ENCODE data around the gene TBC1D7.
A peak's percentile ranks its signal among the peaks of the same experiment; 100 is the strongest.

The TBC1D7 gene

DNA sequence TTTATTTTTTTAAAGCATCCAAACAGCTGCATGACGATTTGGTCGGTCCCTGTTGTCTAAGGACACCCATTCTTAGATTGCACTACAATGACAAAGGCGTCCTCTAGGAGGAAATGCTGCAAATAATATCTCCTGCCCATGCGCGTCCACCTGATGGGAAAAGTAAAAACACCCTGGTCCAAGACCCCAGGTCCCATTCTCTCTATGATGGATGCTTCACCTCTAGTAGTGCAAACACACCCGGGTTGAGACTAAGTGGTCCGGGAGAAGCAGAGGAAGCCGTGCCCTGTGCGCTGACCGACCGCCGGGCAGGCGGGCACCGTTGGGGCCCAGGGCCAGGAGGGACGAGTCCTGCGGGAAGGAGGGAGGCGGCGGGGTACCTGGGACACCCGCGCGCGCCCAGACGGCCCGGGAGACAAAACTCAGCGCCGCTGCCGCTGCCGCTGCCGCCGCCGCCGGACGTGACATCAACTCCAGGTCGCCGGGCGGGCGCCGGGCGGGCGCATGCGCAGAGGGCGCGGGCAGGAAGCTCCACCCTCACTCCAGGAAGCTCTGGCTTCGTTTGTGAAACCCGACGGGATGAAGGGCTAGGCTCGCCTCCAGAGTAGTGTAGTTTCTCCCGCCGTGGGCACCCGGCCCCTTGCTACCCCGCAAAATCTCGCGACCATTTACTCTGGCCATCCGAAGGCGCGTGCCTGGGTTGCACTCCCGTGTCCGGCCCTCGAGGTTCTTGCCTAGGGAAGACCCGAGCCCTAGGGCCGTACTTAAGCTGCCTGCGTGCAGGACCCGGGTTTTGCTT lies at the start of gene TBC1D7:
Gene TBC1D7 (minus strand): TSS at position 462 of the 799 bp plus-strand sequence. CDS start 1,639 bp downstream, outside the sequence.
- peak; percentile 98 for DNase-seq (ENCODE audit: low spot score)

DNA sequence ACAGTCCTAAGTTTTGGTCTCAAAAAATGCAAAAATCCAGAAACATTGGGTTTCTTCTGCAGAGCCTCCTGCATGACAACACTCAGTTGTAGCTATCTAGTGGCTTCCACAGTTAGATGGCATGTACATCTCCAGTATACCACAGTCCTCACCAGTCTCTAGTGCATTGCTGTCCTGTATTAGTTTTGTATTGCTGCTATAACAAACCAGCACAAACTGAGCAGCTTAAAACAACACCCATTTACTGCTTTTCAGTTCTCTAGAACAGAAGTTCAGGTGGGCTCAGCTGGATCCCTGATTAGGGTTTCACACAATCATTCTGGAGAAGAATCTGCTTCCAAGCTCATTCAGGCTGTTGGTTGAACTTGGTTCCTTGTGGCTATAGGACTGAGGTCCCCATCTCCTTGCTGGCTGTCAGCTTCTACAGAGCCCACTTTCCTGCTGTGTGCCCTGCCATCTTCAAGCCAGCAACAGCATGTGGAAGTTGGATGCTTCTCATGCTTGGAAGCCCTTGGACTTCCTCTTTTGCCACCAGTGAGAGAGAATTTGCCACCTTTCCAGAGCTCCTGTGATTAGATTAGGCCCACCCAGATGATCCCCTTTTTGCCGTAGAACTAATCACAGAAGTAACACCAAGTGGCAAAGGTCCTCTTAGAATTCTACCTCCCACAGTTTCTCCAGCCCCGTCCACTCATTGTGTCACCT lies 48.9 kb upstream of the TBC1D7 start:
- DNase-seq (ENCODE audit: low spot score), result no peak

DNA sequence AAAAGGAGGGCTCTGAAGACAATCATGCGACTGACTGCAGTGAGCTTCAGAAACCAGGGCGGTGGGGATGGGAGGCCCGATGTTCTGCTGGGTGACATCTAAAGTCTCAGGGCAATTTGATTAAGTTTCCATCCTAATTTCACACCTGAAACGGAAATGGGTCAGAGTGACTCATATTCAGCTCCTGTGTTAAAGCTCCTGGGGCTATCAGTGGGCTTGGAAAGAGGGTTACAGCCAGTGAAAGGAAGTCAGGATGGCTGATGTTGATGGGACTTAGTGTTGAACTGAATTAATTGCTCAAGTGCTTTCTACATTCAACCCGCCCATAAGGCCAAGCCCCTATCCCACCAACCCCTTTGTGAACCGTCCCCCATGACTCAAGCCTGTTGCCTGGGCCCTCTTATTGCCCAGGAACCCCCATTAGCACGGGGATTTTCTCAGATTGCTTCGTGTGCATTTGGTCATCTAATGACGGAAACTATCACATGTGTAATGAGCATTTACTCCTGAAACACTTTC lies 47.1 kb upstream of the TBC1D7 start:
- no peak for DNase-seq (ENCODE audit: low spot score)

DNA sequence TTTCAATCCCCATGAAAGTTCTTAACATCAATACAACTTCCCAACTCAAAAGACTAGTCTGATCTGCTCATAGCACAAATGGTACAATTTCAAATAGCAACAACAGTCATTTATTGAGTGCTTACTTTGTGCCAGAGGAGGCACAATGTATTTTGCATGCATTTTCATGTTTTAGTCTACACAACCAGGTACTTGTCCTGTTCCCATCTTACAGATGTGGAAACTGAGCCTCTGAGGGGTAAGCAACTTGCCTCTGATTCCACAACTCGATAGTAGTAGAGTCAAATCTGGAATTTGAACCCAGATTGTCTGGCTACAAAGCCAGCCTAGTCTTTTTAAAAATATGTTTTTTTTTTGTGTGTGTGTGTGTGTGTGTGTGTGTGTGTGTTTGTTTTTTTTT lies 45.6 kb upstream of the TBC1D7 start:
- DNase-seq (ENCODE audit: low spot score), result no peak

DNA sequence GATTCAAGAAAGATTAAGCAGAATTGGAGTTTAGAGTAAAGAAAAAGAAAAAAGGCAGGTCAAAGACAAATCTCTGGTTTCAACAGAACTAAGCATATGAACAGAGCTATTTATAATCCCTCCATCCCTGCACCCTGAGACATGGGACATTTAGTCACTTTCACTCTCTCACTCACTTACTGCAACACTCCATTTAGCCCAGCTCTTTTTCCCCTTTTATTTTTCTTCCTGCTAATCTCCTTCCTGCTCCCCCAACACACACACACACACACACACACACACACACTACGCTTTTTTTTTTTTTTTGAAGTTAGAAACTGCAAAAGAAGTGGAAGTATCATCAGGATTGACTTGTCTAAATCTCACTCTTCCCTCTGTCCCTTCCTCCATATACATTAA lies 45.1 kb upstream of the TBC1D7 start:
- no peak for DNase-seq (ENCODE audit: low spot score)

DNA sequence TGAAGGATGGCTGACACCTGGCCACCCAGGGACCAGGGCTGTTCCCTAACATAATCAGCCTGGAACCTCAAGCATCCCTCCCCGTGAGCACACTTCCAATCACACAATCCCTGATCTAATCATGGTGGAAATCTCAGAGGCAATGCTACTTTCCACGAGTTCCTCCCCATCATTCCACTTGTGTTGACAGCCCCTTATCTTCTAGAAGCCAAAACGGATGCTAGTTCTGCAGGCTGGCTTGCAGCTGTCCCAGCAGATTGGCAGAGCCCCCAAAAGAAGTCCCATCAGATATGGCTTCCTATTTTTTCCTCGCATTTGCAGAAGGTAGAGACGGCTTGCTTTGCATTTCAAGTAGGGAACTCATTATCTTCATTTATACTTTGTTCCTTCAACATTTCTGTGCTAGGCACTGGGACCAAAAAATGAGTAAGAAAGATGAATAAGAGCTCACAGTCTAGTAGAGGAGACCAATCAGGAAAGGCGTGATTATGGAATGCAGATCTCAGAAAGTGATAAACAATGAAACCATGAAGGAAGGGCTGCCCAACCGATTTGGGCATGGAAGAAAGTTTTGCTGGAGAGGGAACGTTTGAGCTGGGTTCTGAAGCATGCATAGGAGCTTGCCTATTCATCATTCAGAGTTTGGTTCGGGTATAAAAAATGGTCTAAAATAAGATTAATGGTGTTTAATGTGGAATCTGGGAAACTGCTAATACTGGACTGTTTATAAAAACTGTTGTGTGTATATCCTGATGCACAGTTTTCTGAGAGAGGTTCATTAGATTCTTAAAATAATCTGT lies 44.6 kb upstream of the TBC1D7 start:
- no peak for DNase-seq (ENCODE audit: low spot score)

DNA sequence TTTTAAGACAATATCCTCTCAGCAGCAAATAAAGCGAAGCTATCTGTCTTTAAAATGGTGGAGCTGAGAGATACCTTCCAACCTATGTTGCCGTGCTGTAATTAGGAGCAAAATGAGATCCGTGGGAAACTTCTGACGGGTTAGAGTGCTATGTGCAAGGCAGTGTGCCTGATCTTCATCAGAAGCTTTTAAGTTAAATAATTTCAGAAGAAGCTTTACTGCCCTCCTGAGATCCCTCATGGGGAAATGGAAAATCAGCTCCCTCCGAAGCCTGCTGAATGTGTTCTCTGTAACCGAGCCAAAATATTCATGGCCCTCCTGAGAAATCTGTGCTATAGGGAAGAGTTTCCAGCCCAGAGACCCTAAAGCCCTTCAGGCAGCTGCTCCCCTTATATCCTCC lies 43.7 kb upstream of the TBC1D7 start:
- DNase-seq (ENCODE audit: low spot score), result no peak

DNA sequence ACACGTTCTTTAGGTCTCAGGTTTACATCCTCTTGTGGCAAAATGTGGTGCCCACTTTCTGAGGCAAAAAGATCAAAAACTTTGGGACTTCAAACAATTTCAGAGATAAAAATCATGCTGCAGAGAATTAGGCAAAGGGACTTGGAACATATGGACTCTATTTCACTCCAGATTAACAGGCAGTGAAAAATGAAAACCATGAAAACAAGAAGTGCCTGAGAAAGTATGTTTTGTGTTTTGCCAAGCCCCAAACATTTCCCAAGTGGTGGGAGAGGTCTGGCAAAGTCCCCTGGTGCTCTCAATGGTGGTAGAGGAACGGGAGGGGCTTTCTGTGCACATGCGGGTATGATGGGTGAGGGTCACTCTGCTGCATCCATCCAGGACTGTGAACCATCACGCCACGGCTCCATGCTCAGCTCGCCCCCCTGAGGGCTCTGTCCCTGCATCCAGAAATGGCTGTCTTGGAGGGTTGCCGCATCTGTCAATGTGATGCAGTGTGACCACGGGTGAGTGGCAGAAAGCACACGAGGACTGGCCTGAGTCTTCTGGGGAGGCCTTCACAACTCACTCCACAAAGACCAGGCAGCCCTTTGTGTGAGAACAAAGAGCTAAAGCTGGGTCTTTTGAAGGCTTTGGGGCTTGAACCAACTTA lies 43.2 kb upstream of the TBC1D7 start:
- DNase-seq (ENCODE audit: low spot score), result no peak

DNA sequence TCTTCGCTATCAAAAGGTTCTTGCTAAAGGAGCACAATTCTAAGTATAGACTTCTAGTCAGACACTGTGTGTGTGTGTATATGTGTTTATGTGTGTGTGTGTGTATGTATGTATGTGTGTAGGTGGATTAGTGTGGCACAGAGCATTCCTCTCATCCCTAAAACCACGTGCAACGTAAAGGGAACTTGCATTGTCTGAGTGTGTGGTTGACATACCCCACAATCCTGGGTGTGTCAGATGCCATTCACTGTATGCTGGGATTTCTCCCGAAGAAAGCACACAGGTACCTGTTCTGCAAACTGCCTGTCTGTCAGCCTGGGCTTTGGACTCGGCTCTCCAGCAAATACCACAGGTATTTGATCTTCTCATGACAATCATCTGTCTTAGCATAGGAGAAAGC lies 42.3 kb upstream of the TBC1D7 start:
- DNase-seq (ENCODE audit: low spot score), result no peak

DNA sequence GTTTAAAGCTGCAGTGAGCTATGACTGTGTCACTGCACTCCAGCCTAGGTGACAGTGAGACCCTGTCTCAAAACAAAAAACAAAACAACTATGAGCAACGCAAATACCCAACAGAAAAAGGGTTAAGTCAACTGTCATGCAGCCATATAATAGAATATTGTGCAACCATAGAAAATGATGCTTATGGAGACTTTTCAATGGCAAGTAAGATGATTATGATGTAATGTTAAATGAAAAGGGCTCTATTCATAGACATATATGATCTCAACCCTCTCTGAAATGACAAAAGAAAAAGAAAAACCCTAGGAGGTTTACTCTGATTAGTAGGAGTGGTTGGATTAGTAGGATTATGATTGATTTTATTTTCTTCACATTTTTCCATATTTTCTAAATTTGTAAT lies 41.3 kb upstream of the TBC1D7 start:
- DNase-seq (ENCODE audit: low spot score), result no peak

DNA sequence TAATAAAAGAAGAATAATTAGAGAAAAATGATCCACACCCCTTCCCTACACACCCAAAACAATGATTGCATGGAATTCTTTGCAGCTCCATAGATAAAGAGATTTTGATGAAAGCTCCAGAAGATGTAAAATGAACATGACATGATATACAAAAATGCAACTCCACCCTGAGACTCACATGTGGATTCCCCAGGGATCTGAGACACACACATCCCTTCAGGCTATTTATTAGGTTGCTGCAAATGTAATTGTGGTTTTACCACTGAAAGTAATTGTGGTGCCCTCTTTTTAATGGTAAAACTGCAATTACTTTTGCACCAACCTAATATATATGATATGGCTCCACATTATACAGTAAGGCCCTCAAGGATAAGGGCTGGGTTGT lies 40.4 kb upstream of the TBC1D7 start:
- DNase-seq (ENCODE audit: low spot score), result peak; percentile 24

DNA sequence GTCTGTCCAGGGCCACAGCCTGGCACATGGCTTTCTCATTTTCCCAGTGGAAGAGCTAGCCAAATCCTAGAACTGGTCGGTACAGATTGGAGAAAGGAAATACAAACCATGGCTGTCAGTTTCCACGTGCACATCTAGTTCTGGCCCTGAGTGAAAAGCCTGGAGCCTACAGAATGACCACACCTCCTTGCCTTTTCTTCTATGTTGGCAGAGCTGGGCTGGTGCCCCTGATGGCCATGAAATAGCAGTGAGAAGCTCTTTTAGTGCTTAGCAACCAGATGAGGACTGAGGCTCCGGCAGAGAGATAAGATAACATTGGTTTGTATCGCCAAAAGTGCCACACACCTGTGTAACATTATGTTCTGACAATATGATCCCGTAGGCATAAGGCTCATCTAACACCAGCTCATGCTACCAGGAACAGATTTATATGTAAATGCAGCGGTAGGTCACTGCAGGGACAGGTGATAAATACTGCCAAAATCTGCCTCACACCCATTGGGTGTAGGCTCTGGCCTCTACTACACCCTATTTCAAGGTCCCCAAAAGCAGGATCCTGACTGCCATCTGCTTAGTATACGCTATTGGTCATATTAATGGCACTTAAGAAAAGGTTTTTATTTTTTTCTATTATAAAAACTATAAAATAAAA lies 39.9 kb upstream of the TBC1D7 start:
- no peak for DNase-seq (ENCODE audit: low spot score)

DNA sequence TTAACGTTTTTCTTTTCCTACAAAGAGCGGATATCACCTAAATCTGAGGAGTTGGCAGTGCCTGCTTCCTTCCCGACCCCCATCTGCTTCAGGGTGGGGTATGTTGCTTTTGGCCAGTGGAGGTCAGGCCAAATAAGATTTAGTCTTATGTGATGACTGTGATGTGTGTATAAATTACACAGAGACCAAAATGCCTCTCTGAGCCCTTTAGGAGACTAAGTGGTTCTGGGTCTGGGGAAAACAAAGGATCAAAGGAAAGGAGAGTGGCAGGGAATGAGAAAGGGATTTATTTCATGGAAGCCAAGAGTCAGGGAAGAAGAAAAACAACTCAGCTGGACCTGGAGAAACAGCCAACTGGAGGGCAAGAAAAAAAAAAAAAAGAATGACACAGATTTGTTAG lies 39.1 kb upstream of the TBC1D7 start:
- DNase-seq (ENCODE audit: low spot score), result no peak

DNA sequence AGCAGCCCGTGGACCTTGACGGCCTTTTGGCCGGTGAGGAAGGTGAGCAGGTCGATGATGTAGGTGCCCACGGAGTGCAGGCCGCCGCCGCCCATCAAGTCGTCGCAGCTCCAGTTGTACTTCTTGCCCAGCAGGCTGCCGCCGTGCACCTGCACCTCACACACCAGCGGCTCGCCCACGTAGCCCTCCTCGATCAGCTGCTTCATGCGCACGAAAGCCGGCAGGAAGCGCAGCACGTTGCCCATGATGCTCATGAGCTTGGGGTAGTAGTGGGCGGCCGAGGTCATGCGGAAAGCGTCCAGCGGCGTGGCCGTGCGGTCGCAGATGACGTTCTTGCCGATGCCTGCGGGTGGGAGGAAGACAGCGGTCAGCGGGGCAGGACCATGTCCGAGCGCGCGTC lies 37.0 kb upstream of the TBC1D7 start:
- no peak for DNase-seq (ENCODE audit: low spot score)

DNA sequence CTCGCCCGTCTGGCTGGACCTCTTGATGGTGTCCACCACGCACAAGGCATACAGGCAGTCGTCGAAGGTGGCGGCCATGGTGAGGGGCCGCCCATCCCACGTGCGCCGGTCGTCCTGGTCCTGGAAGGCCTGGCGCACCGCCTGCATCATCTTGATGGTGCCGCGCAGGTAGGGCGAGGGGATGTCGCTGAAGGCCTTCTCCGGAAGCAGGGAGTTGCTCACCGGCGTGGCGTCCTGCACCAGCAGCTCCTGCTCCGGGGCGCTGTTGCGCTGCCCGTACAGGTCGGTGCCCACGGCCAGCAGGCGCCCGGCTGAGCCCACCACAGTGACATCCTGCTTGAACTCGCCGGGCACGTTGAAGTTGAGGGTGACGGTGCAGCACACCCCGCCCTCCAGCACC lies 36.5 kb upstream of the TBC1D7 start:
- no peak for DNase-seq (ENCODE audit: low spot score)

DNA sequence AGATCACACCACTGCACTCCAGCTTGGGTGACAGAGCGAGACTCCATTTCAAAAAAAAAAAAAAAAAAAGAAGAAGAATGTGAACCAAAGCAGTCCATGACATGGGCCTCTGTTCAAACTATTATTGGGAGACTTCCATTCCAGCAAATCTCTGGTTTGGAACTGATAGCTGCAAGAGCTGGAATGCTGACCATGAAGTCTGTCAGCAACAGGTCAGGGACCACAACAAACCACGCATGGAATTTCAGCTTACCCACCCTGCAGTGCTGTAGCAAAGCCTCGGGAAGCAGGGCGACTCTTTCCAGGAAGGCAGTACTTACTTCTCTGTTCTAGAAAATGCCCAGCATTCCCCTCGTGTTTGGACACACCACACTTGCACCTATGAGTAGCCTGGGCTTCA lies 34.1 kb upstream of the TBC1D7 start:
- peak; percentile 45 for DNase-seq (ENCODE audit: low spot score)

DNA sequence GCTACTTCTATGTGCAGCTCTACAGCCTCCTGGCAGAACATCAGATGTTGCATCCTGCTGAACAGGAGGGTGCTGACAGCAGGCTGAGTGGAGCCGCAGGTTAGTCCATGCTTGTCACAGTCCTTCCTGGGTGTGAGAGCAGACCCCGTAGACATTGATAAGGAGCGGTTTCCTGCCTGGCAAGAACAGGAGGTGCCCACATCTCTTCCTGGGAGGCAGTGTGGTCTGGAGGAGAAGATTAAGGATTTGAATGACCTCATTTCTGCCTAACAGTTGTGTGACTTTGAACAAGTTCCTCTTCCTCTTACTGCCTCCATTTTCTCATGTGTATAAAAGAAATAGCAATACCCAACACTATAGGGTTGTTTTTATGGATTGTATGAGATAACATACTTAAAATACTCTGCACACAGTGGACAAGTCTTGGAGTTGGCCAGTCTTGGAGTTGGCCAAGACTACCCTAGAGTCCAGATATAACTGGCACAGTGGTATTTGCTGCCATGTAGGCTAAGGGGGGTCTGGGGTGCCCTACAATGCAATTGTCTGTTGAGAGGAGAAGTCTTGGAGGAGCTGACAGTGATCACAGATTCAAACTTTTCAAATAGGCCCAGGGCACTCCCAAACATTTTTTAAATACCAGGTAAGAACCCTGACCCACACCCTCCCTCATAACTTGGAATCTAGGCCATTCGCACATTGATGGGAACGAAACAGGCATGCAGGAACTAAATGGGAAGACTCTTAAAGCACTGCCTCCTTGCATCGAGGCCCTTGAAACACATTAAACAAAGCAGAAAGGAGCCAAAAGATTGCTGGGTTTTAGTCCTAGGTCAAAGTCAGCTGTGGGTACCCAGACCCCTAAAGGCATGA lies 32.6 kb upstream of the TBC1D7 start:
- DNase-seq (ENCODE audit: low spot score), result no peak

DNA sequence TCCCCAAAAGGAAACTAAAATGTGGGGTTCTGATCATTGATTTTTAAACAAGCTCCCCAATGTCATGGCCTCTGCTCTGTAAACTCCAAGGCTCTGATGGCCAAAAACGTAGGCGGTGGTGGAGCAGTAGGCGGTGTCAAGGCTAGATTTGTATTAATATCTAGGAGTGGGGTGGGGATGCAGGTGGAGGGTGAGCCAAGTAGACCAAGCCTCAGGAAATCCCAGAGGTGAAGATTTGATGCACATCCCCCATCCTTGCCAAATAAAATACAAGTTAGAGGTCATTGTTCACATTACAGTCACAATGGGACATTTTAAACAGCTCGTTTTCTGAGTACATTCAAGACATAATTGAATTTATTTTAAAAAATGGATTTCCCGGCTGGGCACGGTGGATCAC lies 30.9 kb upstream of the TBC1D7 start:
- DNase-seq (ENCODE audit: low spot score), result no peak

DNA sequence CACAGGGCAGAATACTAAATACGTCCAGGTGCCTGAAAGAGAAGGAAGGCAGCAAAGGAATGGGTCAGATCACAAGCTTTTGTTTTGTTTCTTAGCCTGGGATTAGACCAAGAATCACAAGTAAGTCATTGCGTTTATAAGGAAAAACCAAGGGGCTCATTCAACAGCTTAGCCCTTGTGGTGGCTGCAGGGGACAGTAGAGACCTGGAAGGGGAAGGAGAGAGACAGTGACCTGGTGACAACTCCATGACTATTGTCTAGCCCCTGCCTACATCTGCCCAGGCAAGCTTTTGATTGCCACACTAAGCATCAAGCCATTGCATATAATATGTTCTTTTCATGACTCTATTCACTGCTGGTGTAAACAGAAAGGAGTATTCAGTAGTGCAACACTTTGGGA lies 30.2 kb upstream of the TBC1D7 start:
- no peak for DNase-seq (ENCODE audit: low spot score)

DNA sequence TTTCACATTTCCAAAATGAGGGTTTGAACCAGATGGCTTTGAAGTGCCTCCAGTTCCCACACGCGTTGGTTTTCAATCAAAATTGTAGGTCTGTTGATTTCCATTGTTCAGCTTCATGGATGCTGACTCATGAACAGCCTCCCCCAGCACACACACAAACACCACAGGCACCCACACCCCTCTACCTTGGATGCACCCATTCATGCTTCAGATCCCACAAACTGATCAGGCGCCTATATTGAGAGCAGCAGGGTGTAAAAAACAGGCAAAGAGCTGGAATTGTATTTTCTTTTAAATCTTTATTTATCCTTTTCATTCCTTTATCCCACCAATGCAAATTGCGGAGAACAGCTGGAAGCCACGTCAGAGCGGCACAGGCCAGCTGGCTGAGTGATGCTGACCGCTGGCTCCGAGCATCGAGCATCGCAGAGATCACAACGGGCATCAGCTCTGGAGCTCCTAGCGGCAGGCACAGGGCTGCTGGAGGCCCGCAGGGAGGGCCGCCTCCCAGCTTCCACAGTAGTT lies 29.3 kb upstream of the TBC1D7 start:
- DNase-seq (ENCODE audit: low spot score), result peak; percentile 30

Measured in AG20443 (cell line).